ENCODE results near the gene ADAMTS10. TPM values are rescaled to one million over a fixed set of nuclear protein-coding genes. Genes with fewer than 3 reads are reported as not detected.
A peak's percentile ranks its signal among the peaks of the same experiment; 100 is the strongest.
"Not testable (repeated sequence)": the region's sequence is repeated elsewhere in the genome, so short reads cannot be mapped to it uniquely, and the experiment has no call there.

ADAMTS10 gene
- total RNA-seq, 3 donors from 2014 or later (not counting 1 experiment from before 2014, with no cell fraction given) = 159 to 286 (median 203) TPM

DNA sequence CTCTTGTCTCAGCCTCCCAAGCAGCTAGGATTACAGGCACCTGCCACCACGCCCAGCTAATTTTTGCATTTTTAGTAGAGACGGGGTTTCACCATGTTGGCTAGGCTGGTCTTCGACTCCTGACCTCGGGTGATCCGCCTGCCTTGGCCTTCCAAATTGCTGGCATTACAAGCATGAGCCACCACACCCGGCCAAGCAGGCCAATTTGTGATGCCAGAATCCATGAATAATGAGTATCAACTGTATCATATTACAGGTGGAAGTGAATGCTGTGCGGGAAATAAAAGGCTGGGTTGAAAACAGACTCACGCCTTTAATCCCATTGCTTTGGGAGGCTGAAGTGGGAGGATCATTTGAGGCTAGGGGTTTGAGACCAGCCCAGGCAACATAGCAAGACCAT is 16.3 kb upstream of the ADAMTS10 start:
- H3K4me3 ChIP-seq (ENCODE audit: low read length) = no peak overlapping the region
- H3K9me3 ChIP-seq (ENCODE audit: control insufficient read depth, insufficient read depth, low read length) = no peaks in the 10 kb centered on the region
- DNase-seq = no peak
- Mint-ChIP-seq H3K27ac (no peak overlapping the region), H3K27me3 (ENCODE audit: low read depth in 2 of 2) (peaks cover 0 to 2% of the 10 kb centered on the region in 2 donors), H3K36me3 (no peaks in the 10 kb centered on the region), H3K4me1 (peaks cover 0 to 7% of the 10 kb centered on the region in 2 donors), H3K9me3 (no peaks in the 10 kb centered on the region), H3K4me3 (no peak overlapping the region)
- TF ChIP-seq, protein P1, sequence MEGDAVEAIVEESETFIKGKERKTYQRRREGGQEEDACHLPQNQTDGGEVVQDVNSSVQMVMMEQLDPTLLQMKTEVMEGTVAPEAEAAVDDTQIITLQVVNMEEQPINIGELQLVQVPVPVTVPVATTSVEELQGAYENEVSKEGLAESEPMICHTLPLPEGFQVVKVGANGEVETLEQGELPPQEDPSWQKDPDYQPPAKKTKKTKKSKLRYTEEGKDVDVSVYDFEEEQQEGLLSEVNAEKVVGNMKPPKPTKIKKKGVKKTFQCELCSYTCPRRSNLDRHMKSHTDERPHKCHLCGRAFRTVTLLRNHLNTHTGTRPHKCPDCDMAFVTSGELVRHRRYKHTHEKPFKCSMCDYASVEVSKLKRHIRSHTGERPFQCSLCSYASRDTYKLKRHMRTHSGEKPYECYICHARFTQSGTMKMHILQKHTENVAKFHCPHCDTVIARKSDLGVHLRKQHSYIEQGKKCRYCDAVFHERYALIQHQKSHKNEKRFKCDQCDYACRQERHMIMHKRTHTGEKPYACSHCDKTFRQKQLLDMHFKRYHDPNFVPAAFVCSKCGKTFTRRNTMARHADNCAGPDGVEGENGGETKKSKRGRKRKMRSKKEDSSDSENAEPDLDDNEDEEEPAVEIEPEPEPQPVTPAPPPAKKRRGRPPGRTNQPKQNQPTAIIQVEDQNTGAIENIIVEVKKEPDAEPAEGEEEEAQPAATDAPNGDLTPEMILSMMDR (IDR thresholded peaks at IDR 0.05) = no peak
- no peaks in the 10 kb centered on the region for H3K4me1 ChIP-seq (ENCODE audit: control insufficient read depth, insufficient read depth, low read length)
- 90% methylated on average over 8 of the region's 8 CpGs for WGBS (ENCODE audit: insufficient coverage)
- H3K27me3 ChIP-seq (ENCODE audit: control insufficient read depth, insufficient read depth, low read length) = no peaks in the 10 kb centered on the region
- no peaks in the 10 kb centered on the region for H3K36me3 ChIP-seq (ENCODE audit: control insufficient read depth, insufficient read depth, low read length)
- no peak overlapping the region for H3K27ac ChIP-seq (ENCODE audit: low read length)
- no peak for ATAC-seq
- intact Hi-C loops (cut with micrococcal nuclease) = no loop called here

DNA sequence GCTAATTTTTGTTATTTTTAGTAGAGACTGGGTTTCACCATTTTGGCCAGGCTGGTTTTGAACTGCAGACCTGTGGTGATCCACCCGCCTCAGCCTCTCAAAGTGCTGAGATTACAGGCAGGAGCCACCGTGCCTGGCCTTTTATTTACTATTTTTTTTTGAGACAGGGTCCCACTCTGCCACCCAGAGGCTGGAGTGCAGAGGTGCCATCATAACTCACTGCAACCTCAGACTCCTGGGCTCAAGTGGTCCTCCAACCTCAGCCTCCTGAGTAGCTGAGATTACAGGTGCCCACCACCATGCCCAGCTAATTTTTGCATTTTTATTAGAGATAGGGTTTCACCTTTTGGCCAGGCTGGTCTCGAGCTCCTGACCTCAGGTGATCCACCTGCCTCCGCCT is 12.4 kb upstream of the ADAMTS10 start:
- peak in 2 of 3 donors; percentile 64 to 67 for ATAC-seq
- H3K9me3 Mint-ChIP-seq; H3K4me3 ChIP-seq (ENCODE audit: low read length); H3K27me3 Mint-ChIP-seq (ENCODE audit: low read depth in 2 of 2); H3K4me1 Mint-ChIP-seq; H3K27ac ChIP-seq (ENCODE audit: low read length); H3K4me3 Mint-ChIP-seq; H3K27ac Mint-ChIP-seq; H3K9me3 ChIP-seq (ENCODE audit: control insufficient read depth, insufficient read depth, low read length); H3K36me3 Mint-ChIP-seq; H3K27me3 ChIP-seq (ENCODE audit: control insufficient read depth, insufficient read depth, low read length); intact Hi-C loops (cut with micrococcal nuclease); H3K36me3 ChIP-seq (ENCODE audit: control insufficient read depth, insufficient read depth, low read length); H3K4me1 ChIP-seq (ENCODE audit: control insufficient read depth, insufficient read depth, low read length): not testable (repeated sequence)
- DNase-seq = peak in 1 of 2 donors; percentile 30
- 59% methylated on average over 4 of the region's 4 CpGs for WGBS (ENCODE audit: insufficient coverage)

DNA sequence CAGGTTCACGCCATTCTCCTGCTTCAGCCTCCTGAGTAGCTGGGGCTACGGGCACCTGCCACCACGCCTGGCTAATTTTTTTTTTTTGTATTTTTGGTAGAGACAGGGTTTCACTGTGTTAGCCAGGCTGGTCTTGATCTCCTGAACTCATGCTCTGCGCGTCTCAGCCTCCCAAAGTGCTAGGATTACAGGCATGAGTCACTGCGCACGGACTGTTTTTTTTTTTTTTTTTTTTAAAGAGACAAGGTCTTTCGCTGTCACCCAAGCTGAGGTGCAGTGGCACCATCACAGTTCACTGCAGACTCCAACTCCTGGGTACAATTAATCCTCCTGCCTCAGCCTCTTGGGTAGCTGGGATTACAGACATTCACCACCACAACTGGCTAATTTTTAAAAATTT is 8.2 kb upstream of the ADAMTS10 start:
- Mint-ChIP-seq H3K9me3 (no peaks in the 10 kb centered on the region), H3K36me3 (no peaks in the 10 kb centered on the region), H3K4me1 (peaks cover 16% of the 10 kb centered on the region in 2 donors), H3K27me3 (ENCODE audit: low read depth in 2 of 2) (peaks cover 0 to 12% of the 10 kb centered on the region in 2 donors), H3K27ac (no peak overlapping the region), H3K4me3 (no peak overlapping the region)
- no peak for ATAC-seq
- no peak for DNase-seq
- TF ChIP-seq, protein P1 (IDR thresholded peaks at IDR 0.05) = no peak
- 91% methylated on average over 8 of the region's 8 CpGs for WGBS (ENCODE audit: insufficient coverage)
- H3K36me3 ChIP-seq (ENCODE audit: control insufficient read depth, insufficient read depth, low read length) = no peaks in the 10 kb centered on the region
- H3K4me3 ChIP-seq (ENCODE audit: low read length) = no peak overlapping the region
- intact Hi-C loops (cut with micrococcal nuclease) = loop anchor here (5.0 kb wide), 1 partner anchor 36 kb away; no protein-coding TSS in a partner anchor
- no peaks in the 10 kb centered on the region for H3K27me3 ChIP-seq (ENCODE audit: control insufficient read depth, insufficient read depth, low read length)
- no peak overlapping the region for H3K27ac ChIP-seq (ENCODE audit: low read length)
- peaks cover 14% of the 10 kb centered on the region for H3K4me1 ChIP-seq (ENCODE audit: control insufficient read depth, insufficient read depth, low read length)
- H3K9me3 ChIP-seq (ENCODE audit: control insufficient read depth, insufficient read depth, low read length) = no peaks in the 10 kb centered on the region

DNA sequence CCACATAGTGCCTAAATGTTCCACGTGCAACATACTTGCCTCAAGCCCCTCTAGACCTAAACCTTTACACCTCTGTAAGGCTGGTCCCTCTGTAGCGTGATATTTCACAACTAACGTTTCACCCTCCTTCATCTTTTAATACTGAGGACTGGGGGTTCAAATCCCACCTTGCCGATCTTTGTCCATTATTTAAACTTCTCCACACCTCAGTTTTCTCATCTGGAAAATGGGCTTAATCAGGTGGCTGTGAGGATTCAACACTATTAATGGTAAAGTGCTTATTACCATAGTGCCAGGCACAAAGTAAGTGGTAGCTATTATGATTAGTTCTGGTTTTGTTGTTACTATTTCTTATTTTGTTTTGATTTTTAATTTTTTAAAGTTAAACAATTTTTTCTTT is 7.5 kb upstream of the ADAMTS10 start:
- intact Hi-C loops (cut with micrococcal nuclease) = loop anchor here (5.0 kb wide), 1 partner anchor 36 kb away; no protein-coding TSS in a partner anchor
- no peak for ATAC-seq
- H3K36me3 ChIP-seq (ENCODE audit: control insufficient read depth, insufficient read depth, low read length) = no peaks in the 10 kb centered on the region
- Mint-ChIP-seq H3K4me1 (peaks cover 18 to 21% of the 10 kb centered on the region in 2 donors), H3K27me3 (ENCODE audit: low read depth in 2 of 2) (peaks cover 0 to 12% of the 10 kb centered on the region in 2 donors), H3K27ac (no peak overlapping the region), H3K9me3 (no peaks in the 10 kb centered on the region), H3K4me3 (no peak overlapping the region), H3K36me3 (no peaks in the 10 kb centered on the region)
- H3K4me3 ChIP-seq (ENCODE audit: low read length) = no peak overlapping the region
- peaks cover 19% of the 10 kb centered on the region for H3K4me1 ChIP-seq (ENCODE audit: control insufficient read depth, insufficient read depth, low read length)
- H3K9me3 ChIP-seq (ENCODE audit: control insufficient read depth, insufficient read depth, low read length) = no peaks in the 10 kb centered on the region
- DNase-seq = no peak
- 77% methylated on average over 4 of the region's 4 CpGs for WGBS (ENCODE audit: insufficient coverage)
- H3K27ac ChIP-seq (ENCODE audit: low read length) = no peak overlapping the region
- TF ChIP-seq, protein P1 (IDR thresholded peaks at IDR 0.05) = no peak
- no peaks in the 10 kb centered on the region for H3K27me3 ChIP-seq (ENCODE audit: control insufficient read depth, insufficient read depth, low read length)

GRCh38 chr19:8617325-8617724 is 6.8 kb upstream of the ADAMTS10 start:
- not testable (repeated sequence) for H3K9me3 Mint-ChIP-seq; H3K36me3 Mint-ChIP-seq; H3K27ac Mint-ChIP-seq; H3K4me3 Mint-ChIP-seq; ATAC-seq; DNase-seq; H3K36me3 ChIP-seq (ENCODE audit: control insufficient read depth, insufficient read depth, low read length); H3K27me3 ChIP-seq (ENCODE audit: control insufficient read depth, insufficient read depth, low read length); H3K9me3 ChIP-seq (ENCODE audit: control insufficient read depth, insufficient read depth, low read length); H3K4me3 ChIP-seq (ENCODE audit: low read length); H3K27ac ChIP-seq (ENCODE audit: low read length)
- peaks cover 25 to 27% of the 10 kb centered on the region in 2 donors for H3K4me1 Mint-ChIP-seq
- intact Hi-C loops (cut with micrococcal nuclease) = loop anchor here (5.0 kb wide), 1 partner anchor 35 kb away; no protein-coding TSS in a partner anchor
- peaks cover 0 to 12% of the 10 kb centered on the region in 2 donors for H3K27me3 Mint-ChIP-seq (ENCODE audit: low read depth in 2 of 2)
- peaks cover 26% of the 10 kb centered on the region for H3K4me1 ChIP-seq (ENCODE audit: control insufficient read depth, insufficient read depth, low read length)
- WGBS (ENCODE audit: insufficient coverage) = 89% methylated on average over 14 of the region's 15 CpGs

Data from natural killer cell (primary cell).